GM23248 (cell line): ENCODE data around the gene ZIC5.

ENCODE experiments used
- EZH2 ChIP-seq: fragments of 200-600 bp; sonication (generic); IDR thresholded peaks from 2 replicates; pipeline ENCODE4 v1.6.1; 2018; ENCODE audit warnings: antibody characterized with exemption, mild to moderate bottlenecking; ENCODE audit not compliant: insufficient read depth, poor library complexity, severe bottlenecking
- EZH2phosphoT487 ChIP-seq: fragments of 200-600 bp; sonication (generic); IDR thresholded peaks from 2 replicates; pipeline ENCODE4 v1.6.1; 2018; ENCODE audit warnings: antibody characterized with exemption, moderate library complexity, mild to moderate bottlenecking, low read depth; ENCODE audit not compliant: insufficient read depth

DNA sequence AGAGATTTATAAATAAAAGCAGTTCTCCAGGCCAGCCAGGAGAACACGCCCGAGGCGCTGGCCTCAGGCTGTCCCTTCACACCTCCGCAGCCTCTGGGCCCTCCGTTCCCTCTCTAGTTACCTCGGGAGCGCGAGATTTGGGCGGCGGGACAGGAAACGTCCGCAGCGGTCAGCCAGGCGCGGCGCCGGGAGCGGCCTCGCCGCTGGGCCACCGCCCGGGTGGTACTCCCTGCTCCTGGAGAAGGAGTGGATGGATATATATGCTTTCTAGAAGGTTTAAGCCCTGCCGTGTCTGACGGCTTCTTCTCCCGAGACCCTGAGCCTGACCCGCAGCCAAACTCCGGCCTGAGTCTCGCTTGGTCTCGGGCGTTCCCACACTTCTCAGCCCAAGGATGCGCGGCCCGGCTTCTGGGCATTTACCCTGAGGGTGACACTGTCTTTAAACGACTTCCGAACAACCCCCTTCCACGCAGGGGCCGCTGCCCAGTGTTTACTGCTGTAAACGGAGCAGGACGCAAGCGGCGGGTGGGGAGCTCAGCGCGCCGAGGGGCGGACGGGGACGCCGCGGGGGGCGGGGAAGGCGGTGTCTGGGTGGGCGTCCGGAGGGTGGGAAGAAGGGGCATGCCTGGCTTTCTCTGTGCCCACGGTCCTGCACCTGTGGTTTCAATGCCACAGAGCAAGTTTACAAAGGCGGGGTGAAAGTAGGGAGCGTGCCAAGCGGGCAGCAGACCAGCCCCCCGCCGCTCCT lies 8.1 kb upstream of the ZIC5 start:
- TF ChIP-seq EZH2phosphoT487: 0 out of 2 replicates have a peak, but pooled peaks have one; percentile 27
- TF ChIP-seq EZH2: peak; percentile 73
